GM12878 (cell line): ENCODE results near the gene KCND3. TPM values are rescaled to one million over a fixed set of nuclear protein-coding genes. Genes with fewer than 3 reads are reported as not detected.

Source experiments
- ATAC-seq: fragments of 200-7000 bp; cut with Tn5 transposase; 3 replicates; pipeline ENCODE4 v1.9.1; 2020; ENCODE audit warnings: mild to moderate bottlenecking, moderate library complexity
- BruUV-seq: library from RNA; stranded (reverse); fragments of 400-500 nt; replicated peaks from 2 replicates; lab custom pipeline; 2021; lab: Mats Ljungman, UMichigan
- CTCF ChIA-PET: fragments of 300-600 bp; sonication (Branson Sonifier 250); formaldehyde crosslinking; extraction: SDS; loops from one replicate; lab custom pipeline; 2021; ENCODE audit warnings: inconsistent platforms; lab: Yijun Ruan, JAX
- POLR2A ChIA-PET: fragments of 350-600 bp; formaldehyde crosslinking; extraction: SDS; loops from one replicate; lab custom pipeline; 2021; ENCODE audit warnings: inconsistent platforms; lab: Charles Lee
- RAD21 ChIA-PET: fragments of 300-600 bp; sonication (Branson Sonifier 250); formaldehyde crosslinking; loops from one replicate; lab custom pipeline; 2023; ENCODE audit warnings: antibody characterized with exemption; ENCODE audit not compliant: unreplicated experiment; lab: Charles Lee
- SMC1A ChIA-PET: fragments of 300-600 bp; sonication (Branson Sonifier 250); formaldehyde crosslinking; loops from one replicate; lab custom pipeline; 2023; ENCODE audit not compliant: unreplicated experiment, uncharacterized antibody; lab: Charles Lee
- DNase-seq: peaks from one replicate; pipeline ENCODE4 v3.0.0-alpha.2; 2011; ENCODE audit warnings: low read depth, low spot score
- FAIRE-seq: peaks from 3 replicates; lab custom pipeline; 2011; peaks lifted over from hg19 to GRCh38; lab: Jason Lieb, UNC
- H2AFZ ChIP-seq: 2 replicates; pipeline ENCODE4 v1.6.0; 2011; ENCODE audit warnings: low read depth, low read length, control low read depth; ENCODE audit not compliant: control insufficient read depth
- H3K27ac ChIP-seq: 2 replicates; pipeline ENCODE4 v1.5.1; 2011; ENCODE audit warnings: control low read depth; ENCODE audit not compliant: control insufficient read depth, insufficient read depth
- H3K27me3 ChIP-seq, 2 experiments: replicated peaks in 1 of 2; 2 replicates each; pipeline versions ENCODE4 v1.6.0 to v1.6.1; 2011; ENCODE audit warnings: low read length in 1 of 2; ENCODE audit not compliant: control insufficient read depth in 2 of 2, insufficient read depth in 2 of 2
- H3K36me3 ChIP-seq, 2 experiments: 2 replicates each; pipeline ENCODE4 v1.5.1; 2011; ENCODE audit warnings: low read length in 1 of 2; ENCODE audit not compliant: control insufficient read depth in 2 of 2, insufficient read depth in 2 of 2
- H3K4me1 ChIP-seq: 2 replicates; pipeline ENCODE4 v1.6.1; 2011; ENCODE audit warnings: mild to moderate bottlenecking, low read length, moderate library complexity, mixed read lengths; ENCODE audit not compliant: control insufficient read depth, insufficient read depth
- H3K4me2 ChIP-seq: 2 replicates; pipeline ENCODE4 v1.6.0; 2011; ENCODE audit warnings: control low read depth; ENCODE audit not compliant: control insufficient read depth, insufficient read depth
- H3K4me3 ChIP-seq: fragments of 200-600 bp; sonication (generic); 2 replicates; pipeline ENCODE4 v1.5.1; 2016
- H3K79me2 ChIP-seq: 2 replicates; pipeline ENCODE4 v1.6.0; 2011; ENCODE audit warnings: low read length; ENCODE audit not compliant: control insufficient read depth, insufficient read depth
- H3K9ac ChIP-seq: 2 replicates; pipeline ENCODE4 v1.8.0; 2011; ENCODE audit warnings: low read length, control low read depth, mixed read lengths; ENCODE audit not compliant: control insufficient read depth, insufficient read depth
- H3K9me3 ChIP-seq: replicated peaks from 3 replicates; pipeline ENCODE4 v1.5.1; 2011; ENCODE audit warnings: mild to moderate bottlenecking, low read length; ENCODE audit not compliant: control insufficient read depth, insufficient read depth
- H4K20me1 ChIP-seq: 2 replicates; pipeline ENCODE4 v1.6.0; 2011; ENCODE audit not compliant: control insufficient read depth, insufficient read depth
- CBFB ChIP-seq: IDR thresholded peaks from 2 replicates; pipeline ENCODE4 v1.6.1; 2016; ENCODE audit warnings: antibody characterized with exemption, low read depth
- CUX1 ChIP-seq: IDR thresholded peaks from 2 replicates; pipeline ENCODE4 v1.6.1; 2012; ENCODE audit warnings: improper control_type of control experiment, low read depth, low read length; ENCODE audit not compliant: insufficient replicate concordance
- MTA2 ChIP-seq: fragments of 450-650 bp; IDR thresholded peaks from 2 replicates; pipeline ENCODE4 v1.6.1; 2016; ENCODE audit warnings: low read depth, mild to moderate bottlenecking, moderate library complexity
- RAD21 ChIP-seq: IDR thresholded peaks from 2 replicates; pipeline ENCODE4 v1.6.1; 2011; ENCODE audit warnings: mild to moderate bottlenecking, low read depth, low read length, moderate library complexity; ENCODE audit not compliant: insufficient read depth
- SUZ12 ChIP-seq: fragments of 200-600 bp; sonication (generic); IDR thresholded peaks from one replicate; pipeline ENCODE4 v1.6.1; 2018; ENCODE audit warnings: antibody characterized with exemption, mild to moderate bottlenecking; ENCODE audit not compliant: unreplicated experiment
- TCF12 ChIP-seq: IDR thresholded peaks from 2 replicates; pipeline ENCODE4 v1.6.1; 2011; ENCODE audit warnings: low read depth, mild to moderate bottlenecking, low read length
- WGBS: methylation state at CpG from one replicate; pipeline ENCODE4 v1.1.6; 2016; ENCODE audit warnings: low lambda C conversion rate; ENCODE audit not compliant: insufficient replicate concordance, insufficient coverage; ENCODE audit errors: missing lambda C conversion rate; 5-methylcytosine and 5-hydroxymethylcytosine counted together
- in situ Hi-C: fragments of 300-500 bp; cut with MboI; formaldehyde crosslinking; loops from 9 replicates; pipeline ENCODE4 v1.14.3; 2018; ENCODE audit warnings: mixed read lengths
- intact Hi-C: fragments of 100-400 bp; cut with micrococcal nuclease; formaldehyde crosslinking; loops from one replicate; pipeline ENCODE4 v1.14.2; 2022; ENCODE audit not compliant: unreplicated experiment
- polyA plus RNA-seq, 11 experiments: library from polyadenylated mRNA; depleted of rRNA in 4 of 11; unstranded in 6 of 11; stranded (reverse) in 5 of 11; fragments of >200 nt; fragmentation: Nextera tagmentation in 4 of 11; fragmentation: Illumina TruSeq in 1 of 11; extraction: Ambion mirVana in 4 of 11; extraction: Trizol in 1 of 11; gene quantifications; 1 replicate in 1 of 11; 2 replicates in 10 of 11; pipeline versions ENCODE4 v1.2.1 to v1.2.3, GENCODE V29; 2011 to 2016; ENCODE audit warnings: inconsistent platforms in 2 of 11, missing spikeins in 2 of 11, low read depth in 1 of 11
- total RNA-seq, 4 experiments: library from RNA; depleted of rRNA in 3 of 4; stranded (reverse); fragments of >200 nt in 3 of 4; fragmentation: Illumina TruSeq in 1 of 4; extraction: Trizol in 1 of 4; gene quantifications; 2 replicates each; pipeline versions ENCODE4 v1.2.1 to v1.2.3, GENCODE V29; 2013 to 2021
- TF ChIP-seq, protein P1 (sequence below): fragments of 450-650 bp; IDR thresholded peaks from 2 replicates; pipeline ENCODE4 v1.6.1; 2017; ENCODE audit warnings: mild to moderate bottlenecking, moderate library complexity
- TF ChIP-seq, protein P2 (sequence below): IDR thresholded peaks from 2 replicates; pipeline ENCODE4 v1.6.1; 2012; ENCODE audit warnings: low read depth, low read length, improper control_type of control experiment
- TF ChIP-seq, protein P3 (sequence below): IDR thresholded peaks from 2 replicates; pipeline ENCODE4 v1.6.1; 2011; ENCODE audit warnings: borderline replicate concordance, low read depth, mild to moderate bottlenecking, moderate library complexity, low read length; ENCODE audit not compliant: insufficient read depth, poor library complexity, severe bottlenecking

The KCND3 gene
- total and polyA plus RNA-seq, 10 of the 15 experiments (the other 5 are each of a cell fraction or from before 2014, with no cell fraction given), result 0.02 TPM; not detected in 9

DNA sequence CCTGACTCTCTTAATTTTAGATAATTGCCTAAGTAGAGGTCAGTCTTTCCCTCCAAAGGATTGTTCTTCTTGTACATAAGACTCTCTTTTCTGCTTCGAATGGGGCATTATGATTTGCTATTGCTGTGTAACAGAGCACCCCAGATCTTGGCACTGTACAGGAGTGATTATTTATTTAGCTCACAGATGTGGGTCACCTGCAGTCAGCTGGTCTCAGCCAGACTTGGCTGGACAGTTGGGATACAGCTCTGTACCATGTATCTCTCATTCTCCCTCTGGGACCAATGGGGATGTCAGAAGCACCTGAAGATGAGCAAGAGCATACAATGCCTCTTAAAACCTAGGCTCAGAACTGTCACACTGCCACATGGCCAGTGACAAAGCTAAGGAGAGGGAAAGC, 23.4 kb upstream of the KCND3 start (continued):
- TF ChIP-seq SUZ12 (no peak), RAD21 (no peak)

DNA sequence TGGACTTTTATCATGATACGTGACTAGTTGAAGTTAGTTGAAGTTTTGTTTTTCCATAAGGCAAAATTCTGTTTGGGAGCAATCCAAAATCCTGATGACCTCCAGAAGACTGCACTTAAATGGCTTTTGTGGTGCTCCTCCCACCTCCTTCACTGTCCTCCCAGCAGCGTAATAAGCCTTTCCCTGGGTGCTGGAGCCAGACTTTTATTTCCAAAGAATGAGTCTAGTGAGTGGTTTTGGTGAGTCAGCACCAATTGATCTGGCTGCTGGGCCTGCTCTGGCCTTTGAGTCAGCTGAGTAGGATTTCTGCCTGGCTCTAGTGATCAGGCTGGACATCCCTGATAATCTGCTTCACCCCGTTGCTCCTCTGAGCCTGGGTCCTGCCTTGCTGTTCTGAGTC, 21.7 kb upstream of the KCND3 start:
- 9% methylated on average over 3 of the region's 3 CpGs for WGBS
- TF ChIP-seq TCF12 (no peak), MTA2 (no peak), CBFB (no peak), CUX1 (no peak)
- TF ChIP-seq, protein P1, sequence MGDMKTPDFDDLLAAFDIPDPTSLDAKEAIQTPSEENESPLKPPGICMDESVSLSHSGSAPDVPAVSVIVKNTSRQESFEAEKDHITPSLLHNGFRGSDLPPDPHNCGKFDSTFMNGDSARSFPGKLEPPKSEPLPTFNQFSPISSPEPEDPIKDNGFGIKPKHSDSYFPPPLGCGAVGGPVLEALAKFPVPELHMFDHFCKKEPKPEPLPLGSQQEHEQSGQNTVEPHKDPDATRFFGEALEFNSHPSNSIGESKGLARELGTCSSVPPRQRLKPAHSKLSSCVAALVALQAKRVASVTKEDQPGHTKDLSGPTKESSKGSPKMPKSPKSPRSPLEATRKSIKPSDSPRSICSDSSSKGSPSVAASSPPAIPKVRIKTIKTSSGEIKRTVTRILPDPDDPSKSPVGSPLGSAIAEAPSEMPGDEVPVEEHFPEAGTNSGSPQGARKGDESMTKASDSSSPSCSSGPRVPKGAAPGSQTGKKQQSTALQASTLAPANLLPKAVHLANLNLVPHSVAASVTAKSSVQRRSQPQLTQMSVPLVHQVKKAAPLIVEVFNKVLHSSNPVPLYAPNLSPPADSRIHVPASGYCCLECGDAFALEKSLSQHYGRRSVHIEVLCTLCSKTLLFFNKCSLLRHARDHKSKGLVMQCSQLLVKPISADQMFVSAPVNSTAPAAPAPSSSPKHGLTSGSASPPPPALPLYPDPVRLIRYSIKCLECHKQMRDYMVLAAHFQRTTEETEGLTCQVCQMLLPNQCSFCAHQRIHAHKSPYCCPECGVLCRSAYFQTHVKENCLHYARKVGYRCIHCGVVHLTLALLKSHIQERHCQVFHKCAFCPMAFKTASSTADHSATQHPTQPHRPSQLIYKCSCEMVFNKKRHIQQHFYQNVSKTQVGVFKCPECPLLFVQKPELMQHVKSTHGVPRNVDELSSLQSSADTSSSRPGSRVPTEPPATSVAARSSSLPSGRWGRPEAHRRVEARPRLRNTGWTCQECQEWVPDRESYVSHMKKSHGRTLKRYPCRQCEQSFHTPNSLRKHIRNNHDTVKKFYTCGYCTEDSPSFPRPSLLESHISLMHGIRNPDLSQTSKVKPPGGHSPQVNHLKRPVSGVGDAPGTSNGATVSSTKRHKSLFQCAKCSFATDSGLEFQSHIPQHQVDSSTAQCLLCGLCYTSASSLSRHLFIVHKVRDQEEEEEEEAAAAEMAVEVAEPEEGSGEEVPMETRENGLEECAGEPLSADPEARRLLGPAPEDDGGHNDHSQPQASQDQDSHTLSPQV, result no peak
- TF ChIP-seq, protein P2, sequence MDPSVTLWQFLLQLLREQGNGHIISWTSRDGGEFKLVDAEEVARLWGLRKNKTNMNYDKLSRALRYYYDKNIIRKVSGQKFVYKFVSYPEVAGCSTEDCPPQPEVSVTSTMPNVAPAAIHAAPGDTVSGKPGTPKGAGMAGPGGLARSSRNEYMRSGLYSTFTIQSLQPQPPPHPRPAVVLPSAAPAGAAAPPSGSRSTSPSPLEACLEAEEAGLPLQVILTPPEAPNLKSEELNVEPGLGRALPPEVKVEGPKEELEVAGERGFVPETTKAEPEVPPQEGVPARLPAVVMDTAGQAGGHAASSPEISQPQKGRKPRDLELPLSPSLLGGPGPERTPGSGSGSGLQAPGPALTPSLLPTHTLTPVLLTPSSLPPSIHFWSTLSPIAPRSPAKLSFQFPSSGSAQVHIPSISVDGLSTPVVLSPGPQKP, result no peak
- TF ChIP-seq, protein P3, sequence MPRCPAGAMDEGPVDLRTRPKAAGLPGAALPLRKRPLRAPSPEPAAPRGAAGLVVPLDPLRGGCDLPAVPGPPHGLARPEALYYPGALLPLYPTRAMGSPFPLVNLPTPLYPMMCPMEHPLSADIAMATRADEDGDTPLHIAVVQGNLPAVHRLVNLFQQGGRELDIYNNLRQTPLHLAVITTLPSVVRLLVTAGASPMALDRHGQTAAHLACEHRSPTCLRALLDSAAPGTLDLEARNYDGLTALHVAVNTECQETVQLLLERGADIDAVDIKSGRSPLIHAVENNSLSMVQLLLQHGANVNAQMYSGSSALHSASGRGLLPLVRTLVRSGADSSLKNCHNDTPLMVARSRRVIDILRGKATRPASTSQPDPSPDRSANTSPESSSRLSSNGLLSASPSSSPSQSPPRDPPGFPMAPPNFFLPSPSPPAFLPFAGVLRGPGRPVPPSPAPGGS, result no peak

More for the DNA sequence above, 21.7 kb upstream of the KCND3 start:
- H3K9ac ChIP-seq, result no peak overlapping the region
- intact Hi-C loops, result no loop called here
- H3K27me3 ChIP-seq, result no peaks in the 10 kb centered on the region; a peak in 1 of 4 replicates
- POLR2A ChIA-PET, result no interaction called here
- no peak overlapping the region for H3K4me2 ChIP-seq
- CTCF ChIA-PET, result no interaction called here
- no peak for ATAC-seq
- no peak for FAIRE-seq
- H3K9me3 ChIP-seq, result no peaks in the 10 kb centered on the region; the same call in 2 of the 3 replicates
- SMC1A ChIA-PET, result no interaction called here
- no peak for DNase-seq
- RAD21 ChIA-PET, result no interaction called here
- no peak overlapping the region for H2AFZ ChIP-seq
- no peaks in the 10 kb centered on the region for H3K79me2 ChIP-seq
- H3K4me1 ChIP-seq, result no peaks in the 10 kb centered on the region
- no peak overlapping the region for H3K27ac ChIP-seq
- BruUV-seq, result no TSS peak
- no peaks in the 10 kb centered on the region for H4K20me1 ChIP-seq
- H3K36me3 ChIP-seq, result no peaks in the 10 kb centered on the region
- no peak overlapping the region for H3K4me3 ChIP-seq
- in situ Hi-C loops, result no loop called here
